Cardiac muscle cell (in vitro differentiated cells and primary cell): ENCODE data around the gene KCNJ9. TPM values are rescaled to one million over a fixed set of nuclear protein-coding genes. Genes with fewer than 3 reads are reported as not detected.

Experiments
- DNase-seq, 2 donors: peaks; one replicate each; pipeline versions ENCODE4 v3.0.0 to v3.0.0-alpha.2; 2010 to 2017; ENCODE audit warnings: low read depth in 1 of 2, low spot score in 1 of 2
- H3K27ac ChIP-seq: fragments of 200-600 bp; sonication (generic); 2 replicates; pipeline ENCODE4 v1.5.1; 2016
- H3K27me3 ChIP-seq: fragments of 200-600 bp; sonication (generic); 2 replicates; pipeline ENCODE4 v1.6.0; 2016; ENCODE audit warnings: control low read depth
- H3K36me3 ChIP-seq: fragments of 200-600 bp; sonication (generic); 2 replicates; pipeline ENCODE4 v1.5.1; 2016; ENCODE audit warnings: control low read depth
- H3K4me1 ChIP-seq: fragments of 200-600 bp; sonication (generic); 2 replicates; pipeline ENCODE4 v1.8.1; 2017; ENCODE audit warnings: low read depth, mild to moderate bottlenecking, mixed run types
- H3K4me3 ChIP-seq: fragments of 200-600 bp; sonication (generic); 2 replicates; pipeline ENCODE4 v1.5.1; 2016; ENCODE audit warnings: mild to moderate bottlenecking
- H3K9me3 ChIP-seq: fragments of 200-600 bp; sonication (generic); 2 replicates; pipeline ENCODE4 v1.5.1; 2017; ENCODE audit warnings: low read depth, mild to moderate bottlenecking, control low read depth
- CTCF ChIP-seq: IDR thresholded peaks from 2 replicates; pipeline ENCODE4 v1.5.1; 2012; ENCODE audit warnings: low read depth, mild to moderate bottlenecking, low read length
- polyA plus RNA-seq: library from polyadenylated mRNA; unstranded; fragments of >200 nt; fragmentation: Nextera tagmentation; extraction: Ambion mirVana; gene quantifications from 2 replicates; pipeline ENCODE4 v1.2.1, GENCODE V29; 2016
- total RNA-seq: library from RNA; depleted of rRNA; stranded (reverse); fragments of >200 nt; gene quantifications from 2 replicates; pipeline ENCODE4 v1.2.3, GENCODE V29; 2016

KCNJ9 gene
- total and polyA plus RNA-seq, 2 experiments from 2014 or later, result 0.03 to 0.09 TPM

- no peak for DNase-seq
- Histone ChIP-seq H3K9me3 (no peaks in the 10 kb centered on the region), H3K4me3 (no peak overlapping the region), H3K27ac (no peak overlapping the region), H3K4me1 (peaks cover 13% of the 10 kb centered on the region), H3K27me3 (no peaks in the 10 kb centered on the region), H3K36me3 (no peaks in the 10 kb centered on the region)
- TF ChIP-seq CTCF, result no peak
Measured at GRCh38 chr1:160062230-160062532, 19.2 kb upstream of the KCNJ9 start.

GRCh38 chr1:160063176-160063575 is 18.2 kb upstream of the KCNJ9 start:
- H3K9me3 ChIP-seq, result no peaks in the 10 kb centered on the region
- no peak for TF ChIP-seq CTCF
- no peak overlapping the region for H3K27ac ChIP-seq
- H3K4me3 ChIP-seq, result no peak overlapping the region
- peaks cover 18% of the 10 kb centered on the region for H3K4me1 ChIP-seq
- H3K36me3 ChIP-seq, result no peaks in the 10 kb centered on the region
- DNase-seq, result no peak
- H3K27me3 ChIP-seq, result no peaks in the 10 kb centered on the region

GRCh38 chr1:160064164-160064563 is 17.2 kb upstream of the KCNJ9 start:
- Histone ChIP-seq H3K4me1 (peaks cover 18% of the 10 kb centered on the region), H3K4me3 (no peak overlapping the region), H3K27me3 (no peaks in the 10 kb centered on the region), H3K9me3 (no peaks in the 10 kb centered on the region), H3K27ac (no peak overlapping the region), H3K36me3 (no peaks in the 10 kb centered on the region)
- TF ChIP-seq CTCF, result no peak
- no peak for DNase-seq

- TF ChIP-seq CTCF, result no peak
Measured at GRCh38 chr1:160064746-160065145, 16.6 kb upstream of the KCNJ9 start.

GRCh38 chr1:160066829-160067745 is 14.3 kb upstream of the KCNJ9 start:
- Histone ChIP-seq H3K9me3 (no peaks in the 10 kb centered on the region), H3K4me1 (peaks cover 8% of the 10 kb centered on the region), H3K27ac (no peak overlapping the region), H3K4me3 (no peak overlapping the region), H3K36me3 (no peaks in the 10 kb centered on the region), H3K27me3 (peaks cover 8% of the 10 kb centered on the region)
- DNase-seq, result no peak
- no peak for TF ChIP-seq CTCF

More at GRCh38 chr1:160064746-160065145, 16.6 kb upstream of the KCNJ9 start:
- H3K27ac ChIP-seq, result no peak overlapping the region
- no peaks in the 10 kb centered on the region for H3K9me3 ChIP-seq
- no peaks in the 10 kb centered on the region for H3K27me3 ChIP-seq
- H3K36me3 ChIP-seq, result no peaks in the 10 kb centered on the region
- H3K4me3 ChIP-seq, result no peak overlapping the region
- no peak for DNase-seq
- peaks cover 18% of the 10 kb centered on the region for H3K4me1 ChIP-seq
